ENCODE measurements around the gene MCC.

- TF ChIP-seq CTCF (IDR thresholded peaks at IDR 0.05; ENCODE audit: insufficient read depth, low read length, poor library complexity, severe bottlenecking), result no peak
- no peak for TF ChIP-seq EZH2phosphoT487 (conservative IDR thresholded peaks at IDR 0.05; ENCODE audit: low read length)
Observed at GRCh38 chr5:113105693-113106280, 382.5 kb downstream of the MCC start.
